Measurements from ENCODE around the gene DNAJC5G. TPM values are rescaled to one million over a fixed set of nuclear protein-coding genes. Genes with fewer than 3 reads are reported as not detected.

The DNAJC5G gene
- polyA plus RNA-seq (2012; ENCODE audit: insufficient read depth, insufficient read length, low read depth) = 0.39 TPM

- no peak within 1 kb of the TSS for H3K4me3 ChIP-seq (ENCODE audit: low read depth, low read length)
- TF ChIP-seq CTCF (IDR thresholded peaks at IDR 0.05; ENCODE audit: low read depth, low read length) = no peak
Observed at GRCh38 chr2:27275211-27276150, at the start of gene DNAJC5G. Gene DNAJC5G (plus strand): TSS chr2:27275433. CDS start chr2:27276729, 1,296 bp downstream.

GRCh38 chr2:27225526-27225925 lies 49.7 kb upstream of the DNAJC5G start:
- H3K4me3 ChIP-seq (ENCODE audit: low read depth, low read length) = no peak overlapping the region
- no peaks in the 10 kb centered on the region for H3K4me1 ChIP-seq
- DNase-seq = no peak
- H3K27me3 ChIP-seq = no peaks in the 10 kb centered on the region
- peaks cover 93% of the 10 kb centered on the region for H3K36me3 ChIP-seq
- TF ChIP-seq CTCF (IDR thresholded peaks at IDR 0.05; ENCODE audit: low read depth, low read length) = no peak
- H3K9me3 ChIP-seq = no peaks in the 10 kb centered on the region

More at GRCh38 chr2:27275211-27276150, at the start of gene DNAJC5G:
- no peaks in the 10 kb centered on the region for H3K36me3 ChIP-seq
- no peaks in the 10 kb centered on the region for H3K27me3 ChIP-seq
- no peaks in the 10 kb centered on the region for H3K4me1 ChIP-seq
- DNase-seq = no peak
- H3K9me3 ChIP-seq = no peaks in the 10 kb centered on the region

GRCh38 chr2:27227501-27227900 lies 47.7 kb upstream of the DNAJC5G start:
- no peaks in the 10 kb centered on the region for H3K27me3 ChIP-seq
- H3K9me3 ChIP-seq = no peaks in the 10 kb centered on the region
- H3K36me3 ChIP-seq = peaks cover 94% of the 10 kb centered on the region
- no peak for DNase-seq
- H3K4me3 ChIP-seq (ENCODE audit: low read depth, low read length) = no peak overlapping the region
- TF ChIP-seq CTCF (IDR thresholded peaks at IDR 0.05; ENCODE audit: low read depth, low read length) = no peak
- H3K4me1 ChIP-seq = no peaks in the 10 kb centered on the region

- peaks cover 95% of the 10 kb centered on the region for H3K36me3 ChIP-seq
- H3K4me1 ChIP-seq = no peaks in the 10 kb centered on the region
- DNase-seq = no peak
- H3K27me3 ChIP-seq = no peaks in the 10 kb centered on the region
- TF ChIP-seq CTCF (IDR thresholded peaks at IDR 0.05; ENCODE audit: low read depth, low read length) = no peak
- no peaks in the 10 kb centered on the region for H3K9me3 ChIP-seq
- H3K4me3 ChIP-seq (ENCODE audit: low read depth, low read length) = no peak overlapping the region
Observed at GRCh38 chr2:27231921-27232320, 43.3 kb upstream of the DNAJC5G start.

GRCh38 chr2:27233341-27233740 lies 41.9 kb upstream of the DNAJC5G start:
- no peak for TF ChIP-seq CTCF (IDR thresholded peaks at IDR 0.05; ENCODE audit: low read depth, low read length)
- Histone ChIP-seq H3K4me1 (no peaks in the 10 kb centered on the region), H3K36me3 (peaks cover 95% of the 10 kb centered on the region), H3K9me3 (no peaks in the 10 kb centered on the region), H3K27me3 (no peaks in the 10 kb centered on the region), H3K4me3 (ENCODE audit: low read depth, low read length) (no peak overlapping the region)
- DNase-seq = no peak

GRCh38 chr2:27236136-27236535 lies 39.1 kb upstream of the DNAJC5G start:
- Histone ChIP-seq H3K36me3 (peaks cover 99% of the 10 kb centered on the region), H3K4me3 (ENCODE audit: low read depth, low read length) (no peak overlapping the region), H3K9me3 (no peaks in the 10 kb centered on the region), H3K27me3 (no peaks in the 10 kb centered on the region), H3K4me1 (no peaks in the 10 kb centered on the region)
- TF ChIP-seq CTCF (IDR thresholded peaks at IDR 0.05; ENCODE audit: low read depth, low read length) = no peak
- DNase-seq = no peak
